ENCODE data around the gene PXDN.
"Not testable (repeated sequence)": the region's sequence is repeated elsewhere in the genome, so short reads cannot be mapped to it uniquely, and the experiment has no call there.

The PXDN gene

DNA sequence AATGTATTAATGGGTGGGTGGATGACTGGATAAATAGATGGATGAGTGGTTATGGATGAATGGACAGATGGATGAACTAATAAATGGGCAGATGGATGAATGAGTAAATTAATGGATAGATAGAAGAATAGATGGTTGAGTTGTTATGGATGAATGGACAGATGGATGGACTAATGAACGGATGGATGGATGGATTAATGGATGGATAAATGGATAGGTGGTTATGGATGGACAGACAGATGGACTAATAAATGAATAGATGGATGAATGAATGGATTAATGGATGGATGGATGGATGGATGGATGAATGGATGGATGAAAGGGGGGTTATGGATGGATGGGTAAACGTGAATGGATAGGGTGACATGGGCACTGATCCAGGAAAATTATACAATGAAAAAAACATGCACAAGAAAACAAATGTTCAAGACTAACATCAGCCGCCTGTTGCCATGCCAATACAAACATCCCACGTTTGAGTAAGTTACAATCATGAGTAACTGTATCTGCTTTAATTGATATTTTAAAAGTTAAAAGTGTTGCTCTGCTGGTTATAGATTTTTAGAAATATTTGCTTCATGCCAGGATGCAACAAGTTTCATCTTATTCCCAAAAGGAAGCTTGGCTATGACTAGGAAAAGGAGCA, 20.8 kb downstream of the PXDN start:
- no peak overlapping the region for H3K4me3 ChIP-seq (replicated peaks; ENCODE audit: low read depth, low read length)
- no peak for TF ChIP-seq CTCF (IDR thresholded peaks at IDR 0.05; ENCODE audit: low read length, missing control alignments)
- DNase-seq (ENCODE audit: low read depth): no peak

DNA sequence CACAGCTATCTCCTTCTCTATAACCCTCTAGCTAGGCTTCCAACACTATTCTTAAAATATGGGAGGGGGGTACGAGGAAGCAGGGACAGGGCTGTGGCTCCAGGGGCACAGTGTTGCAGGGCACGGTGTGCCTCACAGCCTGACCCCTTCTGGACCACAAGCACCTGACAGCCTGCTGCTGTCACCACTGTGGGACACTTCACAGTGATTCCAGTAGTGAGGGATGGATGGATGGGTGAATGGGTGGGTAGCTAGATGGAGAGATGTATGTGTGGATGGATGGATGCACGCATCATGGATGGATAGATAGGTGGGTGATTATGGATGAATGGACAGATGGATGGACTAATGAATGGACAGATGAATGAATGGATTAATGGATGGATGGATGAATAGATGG, 21.6 kb downstream of the PXDN start:
- no peak for DNase-seq (ENCODE audit: low read depth)
- H3K4me3 ChIP-seq (replicated peaks; ENCODE audit: low read depth, low read length): no peak overlapping the region
- no peak for TF ChIP-seq CTCF (IDR thresholded peaks at IDR 0.05; ENCODE audit: low read length, missing control alignments)

DNA sequence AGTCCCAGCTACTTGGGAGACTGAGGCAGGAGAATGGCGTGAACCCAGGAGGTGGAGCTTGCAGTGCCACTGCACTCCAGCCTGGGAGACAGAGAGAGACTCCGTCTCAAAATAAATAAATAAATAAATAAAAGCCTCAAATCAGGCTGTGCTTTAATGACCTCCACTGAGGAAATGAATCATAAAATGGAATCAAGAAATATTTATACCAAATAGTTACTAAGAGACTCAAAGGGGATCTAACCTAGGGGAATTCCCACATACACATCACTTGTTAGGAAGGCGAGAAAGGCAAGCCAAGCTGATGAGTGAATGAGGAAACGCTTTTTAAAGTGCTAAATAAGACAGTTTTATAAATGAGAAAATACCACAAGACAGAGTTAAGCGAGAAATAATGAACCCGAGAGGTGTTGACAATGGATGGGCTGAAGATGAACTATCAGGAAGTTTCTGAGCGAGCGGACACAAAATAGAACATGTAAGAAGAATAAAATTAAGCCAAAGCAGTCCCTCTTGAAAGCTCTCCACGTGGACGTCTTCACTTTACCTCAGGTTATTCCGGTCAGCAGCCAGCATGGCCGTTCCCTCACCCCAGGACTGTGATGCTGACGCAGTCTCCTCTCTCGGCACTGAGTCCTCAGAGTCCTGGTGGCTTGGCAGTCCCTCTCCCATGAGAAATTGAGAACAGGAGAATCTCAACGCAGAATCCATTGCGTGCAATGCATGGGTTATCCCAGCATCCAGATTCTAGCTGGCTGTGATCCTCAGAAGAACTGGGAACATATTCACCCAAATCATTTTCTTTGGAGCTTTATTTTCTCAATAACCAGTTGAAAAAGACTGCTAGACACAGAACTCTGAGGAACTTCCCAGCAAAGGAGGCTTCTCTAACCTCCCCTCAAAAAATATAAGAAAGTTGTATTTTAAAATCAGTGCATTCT, 22.3 kb downstream of the PXDN start:
- TF ChIP-seq CTCF (IDR thresholded peaks at IDR 0.05; ENCODE audit: low read length, missing control alignments): no peak
- DNase-seq (ENCODE audit: low read depth): peak; percentile 90
- no peak overlapping the region for H3K4me3 ChIP-seq (replicated peaks; ENCODE audit: low read depth, low read length)

DNA sequence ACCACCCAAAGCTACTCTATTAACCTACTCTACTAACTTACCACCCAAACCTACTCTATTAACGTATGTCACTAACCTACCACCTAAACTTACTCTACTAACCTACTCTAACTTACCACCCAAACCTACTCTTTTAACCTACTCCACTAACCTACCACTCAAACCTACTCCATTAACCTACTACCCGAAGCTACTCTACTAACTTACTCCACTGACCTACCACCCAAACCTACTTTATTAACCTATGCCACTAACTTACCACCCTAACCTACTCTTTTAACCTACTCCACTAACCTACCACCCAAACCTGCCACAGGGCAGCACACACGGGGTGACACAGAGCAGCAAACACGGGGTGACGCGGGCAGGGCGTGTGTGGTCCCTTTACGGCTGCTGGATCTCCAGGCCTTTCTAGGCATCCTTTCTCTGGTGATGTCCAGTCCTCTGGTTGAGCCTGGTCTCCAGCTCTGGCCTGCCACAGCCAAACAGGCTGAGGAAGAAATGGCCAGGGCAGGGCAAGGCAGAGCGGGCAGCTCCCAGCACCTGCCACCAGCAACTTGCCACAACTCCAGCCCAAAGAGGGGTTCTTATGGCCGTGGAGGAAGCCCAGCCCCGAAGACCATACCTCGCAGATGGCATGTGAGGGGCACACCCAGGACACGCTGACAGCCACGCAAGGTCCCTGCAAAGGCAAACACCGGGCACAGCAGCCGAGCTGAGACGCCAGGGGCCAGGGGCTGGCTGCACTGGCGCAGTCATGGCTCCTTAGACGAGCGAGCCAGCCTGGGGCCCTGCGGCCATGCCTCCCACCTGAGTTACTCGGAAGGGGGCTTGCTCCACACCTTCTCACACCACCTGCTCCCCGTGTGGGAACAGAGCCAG, 25.7 kb downstream of the PXDN start:
- TF ChIP-seq CTCF (IDR thresholded peaks at IDR 0.05; ENCODE audit: low read length, missing control alignments): no peak
- DNase-seq (ENCODE audit: low read depth): no peak
- no peak overlapping the region for H3K4me3 ChIP-seq (replicated peaks; ENCODE audit: low read depth, low read length)

DNA sequence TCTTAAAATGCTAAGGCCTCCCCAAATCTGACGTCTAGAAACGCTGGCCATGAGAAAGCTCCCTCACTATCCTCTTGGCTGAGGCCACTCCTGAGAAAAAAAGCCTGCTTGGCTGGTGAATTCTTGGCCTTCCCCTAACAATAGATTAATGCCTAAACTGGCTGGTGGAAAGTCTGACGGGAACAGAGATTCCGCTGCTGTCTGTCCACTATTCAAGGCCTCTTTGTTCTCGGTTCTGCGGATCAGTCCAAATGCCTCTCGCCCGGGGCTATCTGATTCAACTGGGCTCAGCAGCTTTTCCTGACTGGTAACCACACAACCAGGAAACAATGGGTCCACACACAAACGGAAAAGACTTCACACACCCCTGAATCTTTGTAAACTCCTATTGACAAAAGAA, 27.2 kb downstream of the PXDN start:
- peak; percentile 76 for DNase-seq (ENCODE audit: low read depth)
- H3K4me3 ChIP-seq (replicated peaks; ENCODE audit: low read depth, low read length): no peak overlapping the region
- no peak for TF ChIP-seq CTCF (IDR thresholded peaks at IDR 0.05; ENCODE audit: low read length, missing control alignments)

DNA sequence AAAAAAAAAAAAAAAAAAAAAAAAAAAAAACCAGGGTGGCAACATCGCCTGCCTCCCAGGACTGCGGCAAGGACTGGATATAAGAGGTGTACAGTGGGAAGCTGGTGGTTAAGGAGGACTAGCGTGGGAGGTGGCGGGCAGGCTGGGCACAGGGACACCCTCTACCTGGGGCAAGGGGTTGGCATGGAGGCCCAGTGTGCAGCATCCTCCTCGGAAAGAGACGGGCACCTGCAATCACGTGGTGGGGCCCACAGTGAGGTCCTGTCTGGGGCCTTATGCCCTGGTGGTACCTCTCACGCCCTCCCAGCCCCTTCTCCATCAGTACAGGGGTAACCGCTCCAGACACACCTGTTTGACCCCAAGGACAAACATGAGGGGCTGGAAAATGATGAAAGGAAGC, 27.9 kb downstream of the PXDN start:
- no peak for DNase-seq (ENCODE audit: low read depth)
- no peak overlapping the region for H3K4me3 ChIP-seq (replicated peaks; ENCODE audit: low read depth, low read length)
- TF ChIP-seq CTCF (IDR thresholded peaks at IDR 0.05; ENCODE audit: low read length, missing control alignments): no peak

DNA sequence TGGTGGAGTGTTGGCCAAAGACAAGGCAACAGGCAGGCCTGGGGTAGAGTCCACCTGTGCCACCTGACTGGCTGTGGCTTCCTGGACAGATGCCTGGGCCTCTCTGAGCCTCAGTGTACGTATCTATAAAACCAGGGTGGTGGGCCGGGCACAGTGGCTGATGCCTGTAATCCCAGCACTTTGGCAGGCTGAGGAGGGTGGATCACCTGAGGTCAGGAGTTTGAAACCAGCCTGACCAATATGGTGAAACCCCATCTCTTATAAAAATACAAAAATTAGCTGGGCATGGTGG, 28.4 kb downstream of the PXDN start:
- DNase-seq (ENCODE audit: low read depth); H3K4me3 ChIP-seq (replicated peaks; ENCODE audit: low read depth, low read length): not testable (repeated sequence)
